HG02973 (cell line): ENCODE measurements around the gene MAD1L1.

Source experiments
- ATAC-seq: cut with Tn5 transposase; IDR thresholded peaks from one replicate; pipeline ENCODE4 v1.9.1; 2021; ENCODE audit warnings: moderate library complexity; ENCODE audit not compliant: unreplicated experiment

Gene MAD1L1

DNA sequence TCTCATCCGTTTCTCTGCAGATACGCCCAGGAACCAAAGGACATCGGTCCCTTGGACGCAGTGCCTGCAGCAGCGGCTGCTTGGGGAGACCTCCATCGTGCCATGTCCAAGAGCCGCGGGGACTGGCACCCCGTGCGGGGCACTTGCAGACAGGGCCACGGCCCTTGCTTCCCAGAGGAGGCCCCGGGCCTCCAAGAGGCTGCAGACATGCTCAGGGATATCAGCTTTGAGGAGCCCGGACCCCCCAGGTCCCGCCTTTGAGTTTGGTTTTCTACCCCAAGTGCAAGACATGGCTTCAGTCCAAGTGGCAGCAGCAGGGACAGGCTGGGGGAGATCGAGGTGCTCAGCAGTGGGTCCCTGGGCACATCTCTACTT, 283.1 kb downstream of the MAD1L1 start:
- ATAC-seq = no peak

GRCh38 chr7:1948887-1949680, 283.7 kb downstream of the MAD1L1 start:
- ATAC-seq = no peak

DNA sequence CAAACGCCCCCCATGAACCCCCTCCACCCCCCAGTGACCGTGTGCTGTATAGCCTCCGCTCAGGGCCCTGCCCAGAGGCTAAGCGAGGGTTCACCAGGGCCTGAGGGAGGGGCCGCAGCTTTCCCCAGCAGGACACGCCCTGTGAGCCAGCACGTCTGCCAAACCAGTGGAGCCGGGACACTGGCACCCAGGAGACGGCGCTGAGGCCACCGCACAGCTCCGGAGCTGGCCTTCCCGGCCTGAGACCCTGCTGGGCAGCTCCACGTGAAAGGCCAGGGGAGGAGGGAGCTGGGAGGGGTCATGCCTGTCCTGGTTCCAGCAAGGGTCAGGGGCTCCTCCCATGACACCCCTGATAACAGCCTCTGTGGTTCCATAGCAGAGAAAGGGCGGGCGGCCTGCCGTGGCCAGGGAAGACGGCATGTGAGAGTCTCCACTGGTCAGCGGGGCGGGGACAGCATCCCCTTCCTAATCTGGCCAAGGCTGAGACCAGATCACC, 284.4 kb downstream of the MAD1L1 start:
- no peak for ATAC-seq

GRCh38 chr7:1947586-1948217, 285.0 kb downstream of the MAD1L1 start:
- no peak for ATAC-seq

- no peak for ATAC-seq
Measured at GRCh38 chr7:1946773-1947450, 285.8 kb downstream of the MAD1L1 start.

DNA sequence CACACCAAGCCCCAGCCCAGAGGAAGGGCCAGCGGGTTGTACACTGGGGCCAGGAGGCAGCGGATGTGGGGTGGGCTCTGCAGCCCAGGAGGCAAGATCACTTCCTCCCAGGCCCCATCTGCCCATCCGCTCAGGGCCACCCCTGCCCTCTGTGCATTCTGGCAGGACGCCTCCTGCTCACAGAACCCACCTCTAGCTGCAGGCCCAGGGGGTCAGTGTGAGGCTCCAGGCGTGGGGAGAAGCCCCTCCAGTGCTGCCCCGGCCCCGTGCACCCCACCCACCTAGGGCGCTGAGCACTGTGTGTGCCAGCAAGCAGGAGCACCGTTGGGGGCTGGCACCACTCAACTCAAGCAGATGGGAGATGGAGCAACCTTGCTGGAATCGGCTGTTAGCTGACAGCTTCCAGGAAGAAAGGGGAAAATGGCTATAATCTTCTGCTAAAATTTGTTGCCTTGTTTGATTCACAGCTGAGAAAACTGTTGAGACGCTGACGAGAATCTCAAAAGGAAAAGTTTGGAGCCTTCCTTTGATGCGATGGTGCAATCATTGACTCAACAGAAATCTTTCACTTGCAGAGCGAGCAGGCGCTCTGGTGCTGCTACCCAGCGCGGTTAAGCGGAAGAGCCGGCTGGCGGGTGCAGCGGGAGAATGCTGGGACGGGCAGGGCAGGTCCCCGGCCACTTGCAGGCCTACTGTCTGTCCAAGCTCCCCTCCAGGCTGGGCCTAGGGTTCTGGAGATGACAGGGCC, 286.5 kb downstream of the MAD1L1 start:
- no peak for ATAC-seq

- no peak for ATAC-seq
Measured at GRCh38 chr7:1945558-1945957, 287.2 kb downstream of the MAD1L1 start.

- no peak for ATAC-seq
Measured at GRCh38 chr7:1944619-1945210, 288.0 kb downstream of the MAD1L1 start.

- no peak for ATAC-seq
Measured at GRCh38 chr7:1943933-1944618, 288.7 kb downstream of the MAD1L1 start.

GRCh38 chr7:1943326-1943725, 289.4 kb downstream of the MAD1L1 start:
- no peak for ATAC-seq

- ATAC-seq = no peak
Measured at GRCh38 chr7:1942941-1943289, 289.8 kb downstream of the MAD1L1 start.

GRCh38 chr7:1942243-1942940, 290.4 kb downstream of the MAD1L1 start:
- no peak for ATAC-seq

GRCh38 chr7:1941464-1942242, 291.1 kb downstream of the MAD1L1 start:
- no peak for ATAC-seq

- peak; percentile 5 for ATAC-seq
Measured at GRCh38 chr7:1940863-1941262, 291.9 kb downstream of the MAD1L1 start.

GRCh38 chr7:1940402-1940786, 292.4 kb downstream of the MAD1L1 start:
- peak; percentile 84 for ATAC-seq

DNA sequence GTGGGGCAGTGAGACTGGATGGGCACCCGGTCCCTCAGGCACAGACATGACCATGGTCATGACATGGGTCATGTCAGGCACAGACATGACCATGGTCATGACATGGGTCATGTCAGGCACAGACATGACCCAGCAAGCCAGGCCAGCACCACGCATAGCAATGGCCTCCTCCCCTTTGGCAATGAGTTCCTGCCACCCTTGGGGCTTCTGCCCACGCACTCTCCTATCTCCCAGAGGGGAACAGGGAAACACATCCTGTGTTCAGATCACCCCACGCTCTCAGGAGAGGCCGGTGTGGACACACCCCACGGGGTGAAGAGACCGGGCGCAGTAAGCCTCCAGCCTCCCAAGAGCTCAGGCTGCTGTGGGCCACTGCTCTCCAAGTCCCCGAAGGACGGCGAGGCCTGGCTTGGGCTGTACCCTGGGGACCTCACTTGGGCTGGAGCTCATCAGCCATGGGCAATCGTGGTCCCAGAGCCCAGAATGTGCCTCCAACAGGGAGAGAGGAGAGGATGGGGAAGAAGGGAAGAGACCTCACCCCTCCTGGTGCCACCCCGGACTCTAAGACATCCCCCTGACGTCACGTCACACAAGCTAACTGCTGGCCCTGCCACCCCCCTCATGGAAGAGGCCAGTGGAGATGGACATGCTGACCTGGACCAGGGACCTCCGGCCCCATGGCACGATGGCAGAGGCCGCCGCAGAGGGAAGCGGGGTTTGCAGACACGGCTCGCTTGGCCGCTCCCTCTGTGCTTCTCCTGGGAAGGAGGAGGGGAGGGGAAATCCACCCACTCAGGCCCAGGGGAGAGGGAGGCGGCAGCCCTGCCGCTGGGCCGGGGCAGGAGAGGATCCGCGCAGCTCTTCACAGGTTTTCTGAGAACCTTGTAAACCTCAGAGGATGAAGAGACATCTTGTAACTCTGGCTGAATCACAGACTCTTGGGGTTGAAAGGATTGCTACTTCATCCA, 293.0 kb downstream of the MAD1L1 start:
- peak; percentile 17 for ATAC-seq

DNA sequence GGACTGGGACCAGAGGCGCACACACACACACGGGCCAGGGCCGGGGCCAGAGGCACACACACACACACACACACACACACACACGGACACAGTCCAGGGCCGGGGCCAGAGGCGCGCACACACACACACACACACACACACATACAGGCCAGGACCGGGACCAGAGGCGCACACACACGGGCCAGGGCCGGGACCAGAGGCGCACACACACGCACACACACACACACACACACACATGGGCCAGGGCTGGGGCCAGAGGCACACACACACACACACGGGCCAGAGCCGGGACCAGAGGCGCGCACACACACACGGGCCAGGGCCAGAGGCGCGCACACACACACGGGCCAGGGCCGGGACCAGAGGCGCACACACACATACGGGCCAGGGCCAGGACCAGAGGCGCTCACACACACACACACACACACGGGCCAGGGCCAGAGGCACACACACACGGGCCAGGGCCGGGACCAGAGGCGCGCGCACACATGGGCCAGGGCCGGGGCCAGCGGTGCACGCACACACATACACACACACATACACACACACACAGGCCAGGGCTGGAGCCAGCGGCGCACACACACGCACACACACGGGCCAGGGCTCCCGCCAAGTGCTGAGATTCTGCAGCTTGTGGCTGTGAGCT, 293.8 kb downstream of the MAD1L1 start:
- no peak for ATAC-seq
